ENCODE data around the gene AMER3.

AMER3 gene

DNA sequence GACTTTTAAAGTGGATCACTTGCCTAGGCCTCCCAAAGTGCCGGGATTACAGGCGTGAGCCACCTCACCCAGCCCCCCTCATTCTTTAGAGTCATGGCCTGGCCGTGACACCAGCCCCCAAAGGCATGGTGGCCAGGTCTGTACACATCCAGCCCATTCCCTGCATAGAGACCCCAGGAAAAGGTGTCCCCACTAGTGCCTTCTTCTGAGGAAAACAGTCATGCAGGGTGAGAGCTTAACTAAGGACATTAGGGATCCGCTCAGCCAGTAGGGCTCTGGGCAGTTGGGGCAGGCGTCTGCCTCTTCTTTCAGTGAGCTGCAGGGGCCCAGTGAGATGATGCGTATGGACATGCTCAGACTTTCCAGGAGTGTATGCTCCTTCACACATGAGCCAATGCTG lies 5.7 kb upstream of the AMER3 start:
- H2AFZ ChIP-seq (ENCODE audit: low read depth, low read length): no peak overlapping the region
- no peak for DNase-seq
- no peak for ATAC-seq (ENCODE audit: insufficient read depth, low read depth)
- H3K79me2 ChIP-seq (ENCODE audit: insufficient read depth, low read length): no peaks in the 10 kb centered on the region
- no peak for TF ChIP-seq EZH2 (IDR thresholded peaks at IDR 0.05; ENCODE audit: borderline replicate concordance, low read depth, low read length, severe bottlenecking)
- TF ChIP-seq, protein P1, sequence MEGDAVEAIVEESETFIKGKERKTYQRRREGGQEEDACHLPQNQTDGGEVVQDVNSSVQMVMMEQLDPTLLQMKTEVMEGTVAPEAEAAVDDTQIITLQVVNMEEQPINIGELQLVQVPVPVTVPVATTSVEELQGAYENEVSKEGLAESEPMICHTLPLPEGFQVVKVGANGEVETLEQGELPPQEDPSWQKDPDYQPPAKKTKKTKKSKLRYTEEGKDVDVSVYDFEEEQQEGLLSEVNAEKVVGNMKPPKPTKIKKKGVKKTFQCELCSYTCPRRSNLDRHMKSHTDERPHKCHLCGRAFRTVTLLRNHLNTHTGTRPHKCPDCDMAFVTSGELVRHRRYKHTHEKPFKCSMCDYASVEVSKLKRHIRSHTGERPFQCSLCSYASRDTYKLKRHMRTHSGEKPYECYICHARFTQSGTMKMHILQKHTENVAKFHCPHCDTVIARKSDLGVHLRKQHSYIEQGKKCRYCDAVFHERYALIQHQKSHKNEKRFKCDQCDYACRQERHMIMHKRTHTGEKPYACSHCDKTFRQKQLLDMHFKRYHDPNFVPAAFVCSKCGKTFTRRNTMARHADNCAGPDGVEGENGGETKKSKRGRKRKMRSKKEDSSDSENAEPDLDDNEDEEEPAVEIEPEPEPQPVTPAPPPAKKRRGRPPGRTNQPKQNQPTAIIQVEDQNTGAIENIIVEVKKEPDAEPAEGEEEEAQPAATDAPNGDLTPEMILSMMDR (IDR thresholded peaks at IDR 0.05; ENCODE audit: borderline replicate concordance, extremely low read depth, low read length, poor library complexity, severe bottlenecking): no peak
- no peaks in the 10 kb centered on the region for H4K20me1 ChIP-seq (ENCODE audit: insufficient read depth, low read length)
- no peaks in the 10 kb centered on the region for H3K27me3 ChIP-seq (ENCODE audit: insufficient read depth, low read length, poor library complexity)
- no peaks in the 10 kb centered on the region for H3K9me3 ChIP-seq (ENCODE audit: insufficient read depth, low read length, severe bottlenecking)
- H3K4me1 ChIP-seq (ENCODE audit: insufficient read depth, low read length): no peaks in the 10 kb centered on the region
- no peaks in the 10 kb centered on the region for H3K36me3 ChIP-seq (ENCODE audit: insufficient read depth, low read length)
- H3K4me2 ChIP-seq (ENCODE audit: insufficient read depth, low read length): no peak overlapping the region
- H3K9ac ChIP-seq (ENCODE audit: low read depth, low read length): no peak overlapping the region
- H3K27ac ChIP-seq (ENCODE audit: low read length): no peak overlapping the region
- H3K4me3 ChIP-seq (ENCODE audit: low read depth in 1 of 2, low read length in 2 of 2): no peak overlapping the region

DNA sequence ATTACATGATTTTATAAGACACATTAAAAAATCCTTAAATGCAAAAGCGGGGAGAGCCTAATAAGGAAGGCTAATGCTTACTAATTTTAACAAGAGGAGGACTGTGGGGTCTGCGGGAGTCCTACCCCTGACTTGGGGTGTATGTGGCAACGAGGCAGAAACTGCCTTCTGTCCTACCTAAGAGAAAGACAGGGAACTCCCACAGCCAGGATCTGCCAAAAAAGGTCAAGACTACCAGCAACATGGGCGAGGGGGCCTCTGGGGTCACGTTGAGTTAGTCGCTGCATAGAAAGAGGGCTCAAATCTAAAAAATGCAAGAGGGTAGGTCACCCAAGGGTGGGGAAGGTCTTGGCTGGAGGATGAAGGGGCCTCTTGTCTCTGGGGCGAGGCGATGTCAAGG lies 529 bp upstream of the AMER3 start:
- ATAC-seq (ENCODE audit: insufficient read depth, low read depth) (no peak), DNase-seq (no peak)
- Histone ChIP-seq H3K36me3 (ENCODE audit: insufficient read depth, low read length) (no peaks in the 10 kb centered on the region), H3K9me3 (ENCODE audit: insufficient read depth, low read length, severe bottlenecking) (no peaks in the 10 kb centered on the region), H3K4me2 (ENCODE audit: insufficient read depth, low read length) (no peak overlapping the region), H4K20me1 (ENCODE audit: insufficient read depth, low read length) (no peaks in the 10 kb centered on the region), H2AFZ (ENCODE audit: low read depth, low read length) (no peak overlapping the region), H3K27me3 (ENCODE audit: insufficient read depth, low read length, poor library complexity) (no peaks in the 10 kb centered on the region), H3K4me3 (ENCODE audit: low read depth in 1 of 2, low read length in 2 of 2) (no peak overlapping the region), H3K9ac (ENCODE audit: low read depth, low read length) (no peak overlapping the region), H3K4me1 (ENCODE audit: insufficient read depth, low read length) (no peaks in the 10 kb centered on the region), H3K79me2 (ENCODE audit: insufficient read depth, low read length) (no peaks in the 10 kb centered on the region), H3K27ac (ENCODE audit: low read length) (no peak overlapping the region)
- no peak for TF ChIP-seq EZH2 (IDR thresholded peaks at IDR 0.05; ENCODE audit: borderline replicate concordance, low read depth, low read length, severe bottlenecking)
- TF ChIP-seq, protein P1 (IDR thresholded peaks at IDR 0.05; ENCODE audit: borderline replicate concordance, extremely low read depth, low read length, poor library complexity, severe bottlenecking): no peak

DNA sequence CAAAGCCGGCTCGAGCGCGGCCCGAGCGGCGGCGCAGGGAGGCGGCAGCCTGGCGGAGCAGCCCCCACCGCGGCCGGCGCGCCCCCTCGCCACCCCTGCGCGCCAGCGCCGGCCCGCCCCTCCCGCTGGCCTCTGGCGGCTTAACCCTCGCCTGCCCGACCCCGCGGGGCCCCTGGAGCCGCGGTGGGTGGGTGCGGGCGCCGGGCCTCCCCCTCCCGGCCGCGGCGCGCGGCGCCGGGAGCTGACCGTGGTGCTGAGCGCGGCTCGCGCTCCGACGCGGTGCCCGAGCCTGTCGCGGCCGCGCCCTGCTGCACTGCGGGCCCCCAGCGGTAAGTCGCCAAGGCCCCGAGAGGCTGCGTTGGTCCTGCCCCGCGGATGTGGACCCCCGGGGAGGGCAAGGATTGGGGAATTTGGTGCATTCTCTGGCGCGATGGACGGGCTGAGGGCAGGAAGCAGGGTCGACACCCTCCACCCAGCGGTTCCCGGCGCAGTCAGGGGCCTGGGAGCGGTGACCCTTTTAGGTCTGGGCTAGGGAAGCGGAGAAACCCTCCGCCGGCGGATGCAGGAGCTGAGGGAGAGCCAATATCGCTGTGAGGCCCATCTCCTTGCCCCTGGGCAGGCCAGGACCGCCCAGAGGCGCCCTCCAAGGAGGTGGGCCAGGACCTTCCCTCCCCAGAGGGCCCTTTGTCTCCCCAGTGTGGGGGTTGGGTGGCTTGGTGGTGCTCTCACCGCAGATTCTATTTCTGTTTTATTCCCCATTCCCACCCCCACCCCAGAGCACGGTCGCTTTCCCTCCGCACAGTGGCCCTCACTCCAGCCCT lies 923 bp downstream of the AMER3 start:
- TF ChIP-seq, protein P1 (IDR thresholded peaks at IDR 0.05; ENCODE audit: borderline replicate concordance, extremely low read depth, low read length, poor library complexity, severe bottlenecking): no peak
- TF ChIP-seq EZH2 (IDR thresholded peaks at IDR 0.05; ENCODE audit: borderline replicate concordance, low read depth, low read length, severe bottlenecking): no peak
- H3K4me2 ChIP-seq (ENCODE audit: insufficient read depth, low read length): no peak overlapping the region
- H3K9me3 ChIP-seq (ENCODE audit: insufficient read depth, low read length, severe bottlenecking): no peaks in the 10 kb centered on the region
- H3K27me3 ChIP-seq (ENCODE audit: insufficient read depth, low read length, poor library complexity): no peaks in the 10 kb centered on the region
- H3K4me3 ChIP-seq (ENCODE audit: low read depth in 1 of 2, low read length in 2 of 2): no peak overlapping the region
- no peaks in the 10 kb centered on the region for H4K20me1 ChIP-seq (ENCODE audit: insufficient read depth, low read length)
- H3K4me1 ChIP-seq (ENCODE audit: insufficient read depth, low read length): no peaks in the 10 kb centered on the region
- H3K27ac ChIP-seq (ENCODE audit: low read length): no peak overlapping the region
- no peaks in the 10 kb centered on the region for H3K79me2 ChIP-seq (ENCODE audit: insufficient read depth, low read length)
- H3K9ac ChIP-seq (ENCODE audit: low read depth, low read length): no peak overlapping the region
- H3K36me3 ChIP-seq (ENCODE audit: insufficient read depth, low read length): no peaks in the 10 kb centered on the region
- ATAC-seq (ENCODE audit: insufficient read depth, low read depth): no peak
- H2AFZ ChIP-seq (ENCODE audit: low read depth, low read length): no peak overlapping the region
- no peak for DNase-seq

Measured in DND-41 (cell line).